Psoas muscle (tissue), 8 donors: ENCODE measurements around the gene UPF2. TPM values are rescaled to one million over a fixed set of nuclear protein-coding genes. Genes with fewer than 3 reads are reported as not detected.

Source experiments
- ATAC-seq, 4 donors: fragments of 200-7000 bp; cut with Tn5 transposase; one replicate each; pipeline ENCODE4 v1.9.1; 2020; ENCODE audit warnings: moderate library complexity in 3 of 4, mild to moderate bottlenecking in 2 of 4
- DNase-seq, 2 donors: peaks; one replicate each; pipeline ENCODE4 v3.0.0-alpha.2; 2020
- H3K27ac ChIP-seq: fragments of 200-600 bp; one replicate; pipeline ENCODE4 v1.8.0; 2022
- H3K27me3 ChIP-seq, 3 donors: fragments of 200-600 bp in 1 of 3; one replicate each; pipeline versions ENCODE4 v1.6.1 to v1.8.0; 2013 to 2022; ENCODE audit warnings: low read length in 2 of 3, mild to moderate bottlenecking in 2 of 3, moderate library complexity in 1 of 3; ENCODE audit not compliant: insufficient read depth in 3 of 3
- H3K36me3 ChIP-seq, 2 donors: fragments of 200-600 bp in 1 of 2; one replicate each; pipeline versions ENCODE4 v1.6.1 to v1.8.0; 2013 to 2022; ENCODE audit warnings: low read depth in 1 of 2, mild to moderate bottlenecking in 1 of 2, moderate library complexity in 1 of 2; ENCODE audit not compliant: insufficient read depth in 1 of 2
- H3K4me1 ChIP-seq: fragments of 200-600 bp; one replicate; pipeline ENCODE4 v1.8.0; 2022
- H3K4me3 ChIP-seq: fragments of 200-600 bp; one replicate; pipeline ENCODE4 v1.8.0; 2022; ENCODE audit warnings: mild to moderate bottlenecking
- H3K9me3 ChIP-seq: fragments of 200-600 bp; one replicate; pipeline ENCODE4 v1.8.0; 2022
- CTCF ChIP-seq: fragments of 200-600 bp; IDR thresholded peaks from one replicate; pipeline ENCODE4 v1.8.0; 2022; ENCODE audit warnings: antibody characterized with exemption
- WGBS, 3 donors: extraction: QIAGEN DNeasy Blood & Tissue Kit; methylation state at CpG; one replicate each; pipeline versions ENCODE4 v1.1.6 to v1.1.7; 2013; 5-methylcytosine and 5-hydroxymethylcytosine counted together
- intact Hi-C, 2 donors: fragments of 100-400 bp; cut with DNase I; formaldehyde crosslinking; loops; one replicate each; pipeline versions ENCODE4 v1.11.0 to v1.14.2; 2022
- polyA plus RNA-seq, 3 donors: library from polyadenylated mRNA; stranded (reverse); fragments of 200-250 nt; gene quantifications; one replicate each; pipeline ENCODE4 v1.2.3, GENCODE V29; 2013
- total RNA-seq, 4 donors: library from RNA; stranded (reverse); fragmentation: NEBNext Ultra II Directional in 2 of 4; extraction: Animal tissue kit (Norgen Biotek cat#: 25700) in 2 of 4; gene quantifications; one replicate each; pipeline versions ENCODE4 v1.2.1 to v1.2.4, GENCODE V29; 2021 to 2023
- donor health status: healthy with polysubstance abuse.
- donor health status: DM: no; HTN: no; CAD: no; lungs with moderate emphysema.
- donor health status: Bipolar disorder and iron deficiency.
- donor health status: healthy.
- donor health status: DM: yes; HTN: yes; CAD: no.
- donor health status: DM: no; HTN: no; CAD: no.
- donor health status: DM: no; HTN: no; CAD: no.
- donor health status: DM: yes; HTN: yes; CAD: no.

The UPF2 gene
- total and polyA plus RNA-seq, 7 donors = 12.7 to 35.1 (median 23.6) TPM

- ATAC-seq (no peak), DNase-seq (no peak)
- 69 to 76% (median 71%) methylated on average over 8 of the region's 8 CpGs for WGBS, 3 donors
- H3K27ac ChIP-seq = no peak overlapping the region
- intact Hi-C loops = no loop called here
- TF ChIP-seq CTCF = no peak
- no peaks in the 10 kb centered on the region for H3K27me3 ChIP-seq
- H3K4me3 ChIP-seq = no peak overlapping the region
- H3K9me3 ChIP-seq = no peaks in the 10 kb centered on the region
- H3K4me1 ChIP-seq = no peaks in the 10 kb centered on the region
- H3K36me3 ChIP-seq = no peaks in the 10 kb centered on the region
Measured at GRCh38 chr10:11906714-11907113, 135.9 kb downstream of the UPF2 start.

GRCh38 chr10:11902646-11903045 is 140.0 kb downstream of the UPF2 start:
- no peaks in the 10 kb centered on the region for H3K9me3 ChIP-seq
- no peaks in the 10 kb centered on the region for H3K36me3 ChIP-seq
- no peak for TF ChIP-seq CTCF
- ATAC-seq (no peak), DNase-seq (no peak)
- no peaks in the 10 kb centered on the region for H3K4me1 ChIP-seq
- no peak overlapping the region for H3K27ac ChIP-seq
- 92 to 93% (median 93%) methylated on average over 7 of the region's 7 CpGs for WGBS, 3 donors
- no peaks in the 10 kb centered on the region for H3K27me3 ChIP-seq
- intact Hi-C loops = no loop called here
- no peak overlapping the region for H3K4me3 ChIP-seq

GRCh38 chr10:11901833-11902475 is 140.7 kb downstream of the UPF2 start:
- TF ChIP-seq CTCF = no peak
- no peaks in the 10 kb centered on the region for H3K36me3 ChIP-seq
- H3K27ac ChIP-seq = no peak overlapping the region
- intact Hi-C loops = no loop called here
- no peaks in the 10 kb centered on the region for H3K4me1 ChIP-seq
- H3K4me3 ChIP-seq = no peak overlapping the region
- H3K9me3 ChIP-seq = no peaks in the 10 kb centered on the region
- 59 to 75% (median 73%) methylated on average over 23 of the region's 23 CpGs for WGBS, 3 donors
- no peak for ATAC-seq
- DNase-seq = no peak
- H3K27me3 ChIP-seq = no peaks in the 10 kb centered on the region

GRCh38 chr10:11901454-11901832 is 141.2 kb downstream of the UPF2 start:
- Histone ChIP-seq H3K27me3 (no peaks in the 10 kb centered on the region), H3K9me3 (no peaks in the 10 kb centered on the region), H3K4me3 (no peak overlapping the region), H3K36me3 (no peaks in the 10 kb centered on the region), H3K27ac (no peak overlapping the region), H3K4me1 (no peaks in the 10 kb centered on the region)
- no peak for TF ChIP-seq CTCF
- intact Hi-C loops = no loop called here
- ATAC-seq (no peak), DNase-seq (no peak)
- WGBS, 3 donors = 56 to 68% (median 67%) methylated on average over 7 of the region's 7 CpGs

GRCh38 chr10:11901036-11901301 is 141.6 kb downstream of the UPF2 start:
- Histone ChIP-seq H3K36me3 (no peaks in the 10 kb centered on the region), H3K27ac (no peak overlapping the region), H3K27me3 (no peaks in the 10 kb centered on the region), H3K4me1 (no peaks in the 10 kb centered on the region), H3K4me3 (no peak overlapping the region), H3K9me3 (no peaks in the 10 kb centered on the region)
- ATAC-seq (no peak), DNase-seq (no peak)
- intact Hi-C loops = no loop called here
- WGBS, 3 donors = 85 to 90% (median 88%) methylated on average over 6 of the region's 6 CpGs
- TF ChIP-seq CTCF = no peak
